Cortex of kidney (tissue), 1 donor: ENCODE measurements around the gene CAMKMT.

Source experiments
- DNase-seq: peaks from one replicate; lab custom pipeline; 2025; lab: John Stamatoyannopoulos, UW

Gene CAMKMT

GRCh38 chr2:44772131-44772530 lies 410.4 kb downstream of the CAMKMT start:
- no peak for DNase-seq

- no peak for DNase-seq
Observed at GRCh38 chr2:44772669-44773378, 411.1 kb downstream of the CAMKMT start.

- no peak for DNase-seq
Observed at GRCh38 chr2:44774826-44775492, 413.2 kb downstream of the CAMKMT start.

GRCh38 chr2:44777036-44777435 lies 415.3 kb downstream of the CAMKMT start:
- no peak for DNase-seq

- DNase-seq = no peak
Observed at GRCh38 chr2:44777537-44777936, 415.8 kb downstream of the CAMKMT start.

- no peak for DNase-seq
Observed at GRCh38 chr2:44778221-44778654, 416.5 kb downstream of the CAMKMT start.

- DNase-seq = no peak
Observed at GRCh38 chr2:44778671-44779476, 417.1 kb downstream of the CAMKMT start.

- no peak for DNase-seq
Observed at GRCh38 chr2:44779793-44780192, 418.0 kb downstream of the CAMKMT start.

GRCh38 chr2:44780406-44780805 lies 418.7 kb downstream of the CAMKMT start:
- DNase-seq = no peak

GRCh38 chr2:44785433-44785832 lies 423.7 kb downstream of the CAMKMT start:
- DNase-seq = no peak

- no peak for DNase-seq
Observed at GRCh38 chr2:44786045-44786816, 424.5 kb downstream of the CAMKMT start.

GRCh38 chr2:44786817-44787214 lies 425.1 kb downstream of the CAMKMT start:
- DNase-seq = no peak

- no peak for DNase-seq
Observed at GRCh38 chr2:44787663-44788062, 425.9 kb downstream of the CAMKMT start.

- DNase-seq = no peak
Observed at GRCh38 chr2:44789446-44789845, 427.7 kb downstream of the CAMKMT start.

- no peak for DNase-seq
Observed at GRCh38 chr2:44789971-44790721, 428.4 kb downstream of the CAMKMT start.

GRCh38 chr2:44793322-44793870 lies 431.6 kb downstream of the CAMKMT start:
- no peak for DNase-seq

GRCh38 chr2:44796771-44797170 lies 435.0 kb downstream of the CAMKMT start:
- DNase-seq = no peak

GRCh38 chr2:44798139-44798659 lies 436.5 kb downstream of the CAMKMT start:
- no peak for DNase-seq

- DNase-seq = no peak
Observed at GRCh38 chr2:44799105-44799504, 437.4 kb downstream of the CAMKMT start.

GRCh38 chr2:44799754-44800153 lies 438.0 kb downstream of the CAMKMT start:
- DNase-seq = no peak
